Thymus (tissue), 11 donors: ENCODE measurements around the gene HIVEP3. TPM values are rescaled to one million over a fixed set of nuclear protein-coding genes. Genes with fewer than 3 reads are reported as not detected.

Source experiments
- DNase-seq, 9 donors: peaks; one replicate each; pipeline ENCODE4 v3.0.0-alpha.2; 2013; ENCODE audit warnings: low spot score in 9 of 9, low read depth in 6 of 9, missing footprints in 1 of 9
- H3K27ac ChIP-seq, 2 donors: one replicate each; pipeline ENCODE4 v1.5.1; 2013; ENCODE audit warnings: control low read depth in 1 of 2, low read depth in 1 of 2, low read length in 1 of 2, mild to moderate bottlenecking in 1 of 2, moderate library complexity in 1 of 2
- H3K27me3 ChIP-seq, 2 donors: one replicate each; pipeline ENCODE4 v1.5.1; 2013; ENCODE audit warnings: low read length in 1 of 2; ENCODE audit not compliant: control insufficient read depth in 2 of 2, insufficient read depth in 1 of 2
- H3K36me3 ChIP-seq, 2 donors: one replicate each; pipeline ENCODE4 v1.5.1; 2013; ENCODE audit warnings: low read length in 1 of 2, mild to moderate bottlenecking in 1 of 2, moderate library complexity in 1 of 2; ENCODE audit not compliant: control insufficient read depth in 2 of 2, insufficient read depth in 2 of 2
- H3K4me1 ChIP-seq, 2 donors: one replicate each; pipeline ENCODE4 v1.5.1; 2013; ENCODE audit warnings: low read length in 2 of 2; ENCODE audit not compliant: control insufficient read depth in 2 of 2, insufficient read depth in 2 of 2
- H3K4me3 ChIP-seq, 2 donors: one replicate each; pipeline ENCODE4 v1.5.1; 2013; ENCODE audit warnings: low read length in 2 of 2, control low read depth in 1 of 2, mild to moderate bottlenecking in 1 of 2
- H3K9me3 ChIP-seq, 2 donors: one replicate each; pipeline ENCODE4 v1.5.1; 2013; ENCODE audit warnings: low read length in 1 of 2, mild to moderate bottlenecking in 1 of 2; ENCODE audit not compliant: control insufficient read depth in 2 of 2, insufficient read depth in 1 of 2
- WGBS: extraction: QIAGEN DNeasy Blood & Tissue Kit; methylation state at CpG from one replicate; pipeline ENCODE4 v1.1.7; 2013; 5-methylcytosine and 5-hydroxymethylcytosine counted together
- polyA plus RNA-seq: library from polyadenylated mRNA; stranded (reverse); fragments of 200-250 nt; gene quantifications from one replicate; pipeline ENCODE4 v1.2.3, GENCODE V29; 2013
- total RNA-seq: library from RNA; stranded (reverse); fragments of 120-200 nt; gene quantifications from one replicate; pipeline ENCODE4 v1.2.4, GENCODE V29; 2013
- donor health status: healthy.

The HIVEP3 gene
- total and polyA plus RNA-seq, 2 donors: 6.7 to 12.1 TPM

DNA sequence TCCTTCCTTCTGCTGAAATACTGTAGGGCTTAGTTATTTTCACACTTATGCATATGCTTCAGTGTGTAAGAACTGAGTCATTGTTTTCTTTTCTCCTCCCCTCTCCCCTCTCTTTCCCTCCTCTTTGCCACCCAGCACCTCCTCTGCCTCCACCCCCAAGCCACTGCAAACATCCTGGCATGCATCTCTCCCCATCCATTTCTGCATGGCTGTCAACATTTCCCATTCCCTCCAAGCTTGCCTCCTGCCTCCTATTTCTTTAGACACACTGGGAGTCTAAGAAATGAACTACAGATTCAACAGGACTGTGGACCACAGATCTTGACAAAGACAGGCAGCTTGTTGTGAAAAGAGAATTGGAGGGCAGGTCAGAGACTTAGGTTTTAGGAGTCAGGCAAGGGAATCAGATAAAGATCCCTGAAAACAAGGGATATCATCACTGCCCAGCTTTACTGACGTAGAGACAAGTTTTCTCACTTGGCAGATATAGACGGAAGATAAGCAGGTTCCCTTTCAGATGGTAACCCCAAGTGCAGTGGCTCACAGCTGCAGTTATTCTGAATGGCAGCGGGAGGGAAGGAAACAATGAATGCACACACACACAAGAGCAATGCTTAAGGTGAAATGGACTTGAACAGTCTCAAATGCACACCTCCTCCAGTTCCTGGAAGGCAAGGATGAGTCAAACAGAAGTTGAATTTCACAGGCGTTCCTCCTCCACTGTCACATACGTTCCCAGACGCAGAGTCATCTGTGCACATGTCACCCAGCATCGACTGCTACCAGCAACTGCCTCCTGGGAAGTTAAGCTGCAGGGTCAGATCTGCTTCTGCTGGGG is 56.1 kb downstream of the HIVEP3 start:
- Histone ChIP-seq H3K27ac (peak overlapping the region in 1 of 2 donors; percentile 48), H3K36me3 (peaks cover 0 to 4% of the 10 kb centered on the region in 2 donors), H3K9me3 (no peaks in the 10 kb centered on the region), H3K27me3 (no peaks in the 10 kb centered on the region), H3K4me1 (peaks cover 16 to 52% of the 10 kb centered on the region in 2 donors), H3K4me3 (no peak overlapping the region)
- 7% methylated on average over 7 of the region's 7 CpGs for WGBS
- DNase-seq: peak in 7 of 9 donors; percentile 39 to 81 (median 53)

GRCh38 chr1:41861535-41862383 is 57.0 kb downstream of the HIVEP3 start:
- H3K36me3 ChIP-seq: peaks cover 0 to 4% of the 10 kb centered on the region in 2 donors
- peaks cover 15 to 47% of the 10 kb centered on the region in 2 donors for H3K4me1 ChIP-seq
- no peak for DNase-seq
- 66% methylated on average over 13 of the region's 13 CpGs for WGBS
- no peak overlapping the region for H3K27ac ChIP-seq
- H3K27me3 ChIP-seq: no peaks in the 10 kb centered on the region
- no peaks in the 10 kb centered on the region for H3K9me3 ChIP-seq
- H3K4me3 ChIP-seq: no peak overlapping the region

GRCh38 chr1:41860771-41861170 is 58.0 kb downstream of the HIVEP3 start:
- 92% methylated on average over 8 of the region's 8 CpGs for WGBS
- no peaks in the 10 kb centered on the region for H3K9me3 ChIP-seq

DNA sequence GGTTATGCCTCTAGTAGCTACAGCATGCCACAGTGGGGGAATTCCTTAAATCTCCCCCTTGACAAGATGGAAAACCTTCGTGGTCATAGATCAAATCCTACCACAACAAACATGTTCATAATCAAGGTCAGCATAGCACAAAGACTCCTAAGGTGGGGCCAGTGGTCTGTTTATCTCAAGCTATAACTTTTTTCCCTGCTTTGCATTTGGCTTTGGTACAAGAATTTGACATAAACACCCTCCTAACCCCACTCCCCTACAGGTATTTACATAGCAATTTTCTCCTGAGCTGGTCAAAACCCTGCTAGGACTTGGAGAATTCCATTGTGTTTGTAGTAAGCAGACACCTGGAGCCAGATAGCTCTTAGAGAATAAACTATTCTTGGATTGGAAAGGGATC is 58.5 kb downstream of the HIVEP3 start:
- H3K4me3 ChIP-seq: no peak overlapping the region
- H3K4me1 ChIP-seq: peaks cover 15 to 38% of the 10 kb centered on the region in 2 donors
- WGBS: 83% methylated on average over 1 of the region's 1 CpG
- peaks cover 0 to 4% of the 10 kb centered on the region in 2 donors for H3K36me3 ChIP-seq
- no peaks in the 10 kb centered on the region for H3K27me3 ChIP-seq
- H3K9me3 ChIP-seq: no peaks in the 10 kb centered on the region
- DNase-seq: no peak
- H3K27ac ChIP-seq: no peak overlapping the region

More at GRCh38 chr1:41860771-41861170, 58.0 kb downstream of the HIVEP3 start:
- H3K36me3 ChIP-seq: peaks cover 0 to 4% of the 10 kb centered on the region in 2 donors
- no peaks in the 10 kb centered on the region for H3K27me3 ChIP-seq
- H3K4me1 ChIP-seq: peaks cover 15 to 41% of the 10 kb centered on the region in 2 donors
- H3K27ac ChIP-seq: no peak overlapping the region
- DNase-seq: no peak
- no peak overlapping the region for H3K4me3 ChIP-seq

DNA sequence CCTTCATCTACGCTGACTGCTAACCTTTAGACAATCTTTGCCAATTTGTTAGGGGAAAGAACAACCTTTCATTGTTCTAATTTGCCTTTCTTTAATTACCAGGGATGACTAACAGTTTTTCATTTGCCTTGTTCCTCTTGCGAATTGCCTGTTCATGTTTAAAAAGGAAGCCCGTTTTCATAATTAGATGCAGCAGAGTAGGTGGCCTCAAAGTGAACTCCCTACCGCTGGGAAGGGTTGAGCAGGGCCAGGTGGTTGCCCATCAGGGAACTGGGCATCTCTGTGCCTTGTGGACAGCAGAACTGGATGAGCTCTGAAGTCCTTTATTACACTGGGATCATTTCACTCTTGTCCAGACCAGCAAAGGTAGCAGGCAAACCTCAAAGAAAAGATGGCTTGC is 59.0 kb downstream of the HIVEP3 start:
- Histone ChIP-seq H3K4me1 (peaks cover 15 to 34% of the 10 kb centered on the region in 2 donors), H3K4me3 (no peak overlapping the region), H3K27me3 (no peaks in the 10 kb centered on the region), H3K27ac (no peak overlapping the region), H3K36me3 (peaks cover 0 to 4% of the 10 kb centered on the region in 2 donors), H3K9me3 (no peaks in the 10 kb centered on the region)
- DNase-seq: no peak
- 77% methylated on average over 4 of the region's 4 CpGs for WGBS

GRCh38 chr1:41856944-41857285 is 61.8 kb downstream of the HIVEP3 start:
- peaks cover 3 to 4% of the 10 kb centered on the region in 2 donors for H3K36me3 ChIP-seq
- no peaks in the 10 kb centered on the region for H3K27me3 ChIP-seq
- WGBS: 92% methylated on average over 2 of the region's 2 CpGs
- H3K27ac ChIP-seq: no peak overlapping the region
- no peaks in the 10 kb centered on the region for H3K9me3 ChIP-seq
- peaks cover 0 to 21% of the 10 kb centered on the region in 2 donors for H3K4me1 ChIP-seq
- DNase-seq: no peak
- H3K4me3 ChIP-seq: no peak overlapping the region

- 91% methylated on average over 13 of the region's 13 CpGs for WGBS
- peaks cover 3 to 4% of the 10 kb centered on the region in 2 donors for H3K36me3 ChIP-seq
- no peak for DNase-seq
- peaks cover 0 to 21% of the 10 kb centered on the region in 2 donors for H3K4me1 ChIP-seq
- no peaks in the 10 kb centered on the region for H3K27me3 ChIP-seq
- H3K4me3 ChIP-seq: no peak overlapping the region
- no peaks in the 10 kb centered on the region for H3K9me3 ChIP-seq
- H3K27ac ChIP-seq: no peak overlapping the region
These were observed 62.4 kb downstream of the HIVEP3 start for GRCh38 chr1:41856151-41856943.

GRCh38 chr1:41855713-41856112 is 63.0 kb downstream of the HIVEP3 start:
- H3K36me3 ChIP-seq: peaks cover 2 to 3% of the 10 kb centered on the region in 2 donors
- 95% methylated on average over 2 of the region's 2 CpGs for WGBS

More at GRCh38 chr1:41855713-41856112, 63.0 kb downstream of the HIVEP3 start:
- no peaks in the 10 kb centered on the region for H3K27me3 ChIP-seq
- H3K27ac ChIP-seq: no peak overlapping the region
- no peak overlapping the region for H3K4me3 ChIP-seq
- DNase-seq: no peak
- peaks cover 0 to 23% of the 10 kb centered on the region in 2 donors for H3K4me1 ChIP-seq
- H3K9me3 ChIP-seq: no peaks in the 10 kb centered on the region
